ENCODE results near the gene MEGF11. TPM values are rescaled to one million over a fixed set of nuclear protein-coding genes. Genes with fewer than 3 reads are reported as not detected.

The MEGF11 gene
- total RNA-seq, 1 donor from 2014 or later = not detected

DNA sequence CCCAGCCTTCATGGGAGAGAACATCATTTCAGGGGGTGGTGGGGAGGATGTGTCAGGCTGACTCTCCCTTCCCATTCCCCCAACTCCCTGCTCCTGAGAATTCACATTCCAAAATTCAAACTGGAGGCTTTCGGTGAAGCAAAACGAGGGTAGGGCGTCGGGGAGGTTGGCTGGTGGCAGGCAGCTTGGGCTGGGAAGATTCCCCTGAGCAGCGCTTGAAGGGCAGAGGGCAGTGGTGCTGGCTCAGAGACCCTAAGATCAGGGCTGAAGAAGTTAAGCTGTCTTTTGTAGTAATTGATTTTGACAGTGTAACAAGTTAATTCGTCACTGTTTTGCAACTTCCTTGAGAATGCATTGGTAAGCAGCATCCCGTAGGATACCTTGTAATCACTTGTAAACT lies 196.5 kb downstream of the MEGF11 start:
- intact Hi-C loops (cut with DNase I) = no loop called here
- no peak for DNase-seq (ENCODE audit: low spot score)

DNA sequence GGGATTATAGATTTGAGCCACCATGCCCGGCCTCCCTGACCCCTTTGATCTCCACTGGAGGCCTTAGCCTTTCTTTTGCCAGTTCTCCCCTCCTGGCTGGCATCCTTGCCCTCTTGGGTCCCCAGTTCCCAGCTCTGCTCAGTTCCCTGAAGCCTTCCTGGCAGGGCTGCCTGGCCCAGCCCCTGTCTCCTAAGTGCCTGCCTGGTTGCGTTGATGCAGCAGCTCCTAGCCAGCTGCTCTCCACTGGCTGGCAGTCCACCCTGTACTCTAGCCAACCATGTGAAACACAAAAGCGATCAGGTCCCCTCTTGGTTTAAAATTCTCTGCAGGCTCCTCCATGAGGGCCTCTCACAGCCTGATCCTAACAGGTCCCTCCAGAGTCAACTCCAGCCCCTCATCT lies 199.6 kb downstream of the MEGF11 start:
- intact Hi-C loops (cut with DNase I) = no loop called here
- no peak for DNase-seq (ENCODE audit: low spot score)

DNA sequence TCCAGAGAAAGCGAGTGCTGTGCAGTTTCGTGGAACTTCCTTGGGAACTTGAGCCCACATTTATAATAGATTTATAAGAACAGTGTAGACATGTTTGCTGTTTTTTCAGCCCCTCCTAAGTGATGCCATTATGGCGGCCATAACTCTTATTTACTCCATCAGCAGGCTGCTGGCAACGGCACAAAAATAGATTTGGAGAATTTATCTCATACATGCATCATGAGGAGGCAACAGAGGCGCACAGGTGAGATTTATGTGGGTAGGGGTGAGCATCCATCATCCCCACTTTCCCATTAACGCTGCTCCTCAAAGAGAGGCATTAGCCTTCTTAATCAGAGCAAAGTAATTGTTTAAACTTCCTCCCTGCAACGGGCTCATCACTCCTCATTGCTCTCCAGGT lies 201.7 kb downstream of the MEGF11 start:
- no peak for DNase-seq (ENCODE audit: low spot score)
- intact Hi-C loops (cut with DNase I) = no loop called here

DNA sequence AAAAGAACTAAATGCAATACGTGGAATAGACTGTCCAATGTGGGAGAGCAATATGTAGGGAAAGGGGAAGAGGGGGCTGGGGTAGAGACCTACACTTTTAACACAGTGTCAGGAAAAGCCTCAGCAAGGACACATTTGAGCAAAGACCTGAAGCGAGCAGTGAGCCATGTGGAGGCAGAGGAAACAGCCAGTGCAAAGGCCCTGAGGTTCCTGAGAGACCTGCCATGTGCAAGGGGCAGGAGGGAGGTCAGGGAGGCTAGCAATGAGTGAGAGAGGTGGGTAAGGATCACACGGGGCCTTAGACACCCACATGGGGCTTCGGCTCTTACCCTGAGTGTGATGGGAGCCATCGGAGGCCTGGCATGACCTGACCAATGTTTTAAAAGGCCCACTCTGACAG lies 203.3 kb downstream of the MEGF11 start:
- intact Hi-C loops (cut with DNase I) = no loop called here
- no peak for DNase-seq (ENCODE audit: low spot score)

DNA sequence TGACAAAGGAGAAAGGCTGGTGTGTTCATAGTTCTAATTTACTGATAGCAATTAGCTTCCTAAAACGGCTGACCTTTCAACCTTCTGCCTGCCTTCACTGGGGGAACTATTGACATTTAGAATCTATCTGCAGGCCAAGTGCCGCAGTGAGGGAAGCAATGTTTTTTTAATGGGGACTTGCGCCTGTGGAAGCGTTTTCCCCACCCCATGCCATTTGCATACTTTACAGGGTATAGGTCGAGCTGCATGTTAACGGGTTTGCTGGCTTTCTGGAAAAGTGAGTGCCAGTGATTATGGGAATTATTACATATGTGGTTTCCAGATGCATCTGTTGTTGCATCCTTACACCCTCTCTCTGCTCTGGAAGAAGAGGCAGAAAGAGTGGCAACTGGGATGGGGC lies 204.2 kb downstream of the MEGF11 start:
- no peak for DNase-seq (ENCODE audit: low spot score)
- intact Hi-C loops (cut with DNase I) = no loop called here

DNA sequence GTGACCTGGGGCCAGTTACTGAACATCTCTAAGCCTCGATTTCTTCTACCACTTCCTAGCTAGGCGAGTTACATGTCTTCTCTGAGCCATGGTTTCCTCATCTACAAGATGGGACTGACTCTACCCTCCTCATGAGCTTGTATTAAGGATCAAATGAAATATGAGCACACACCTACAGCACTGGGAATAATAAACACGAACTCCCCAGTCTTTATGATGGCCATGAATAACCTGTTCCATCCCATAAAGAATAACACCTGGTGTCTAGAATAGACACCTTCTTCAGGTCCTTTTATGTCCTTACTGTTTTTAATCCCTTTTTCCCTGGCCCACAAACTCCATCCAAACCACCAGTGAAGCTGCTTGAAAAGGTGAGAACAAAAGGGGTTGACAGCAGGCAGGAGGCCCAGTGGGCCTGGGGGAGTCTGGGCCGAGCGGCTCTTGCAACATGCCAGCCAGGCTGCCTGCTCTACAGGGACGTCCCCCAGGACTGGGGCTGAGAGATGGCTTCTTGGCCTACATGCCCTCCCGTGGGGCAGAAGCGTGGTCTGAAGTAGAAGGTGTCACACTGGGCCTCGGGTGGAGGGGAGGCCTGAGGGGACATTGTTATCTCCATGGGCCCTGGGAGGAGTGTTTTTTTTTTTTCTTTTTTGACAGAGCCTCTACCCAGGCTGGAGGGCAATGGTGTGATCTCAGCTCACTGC lies 206.1 kb downstream of the MEGF11 start:
- intact Hi-C loops (cut with DNase I) = no loop called here
- no peak for DNase-seq (ENCODE audit: low spot score)

DNA sequence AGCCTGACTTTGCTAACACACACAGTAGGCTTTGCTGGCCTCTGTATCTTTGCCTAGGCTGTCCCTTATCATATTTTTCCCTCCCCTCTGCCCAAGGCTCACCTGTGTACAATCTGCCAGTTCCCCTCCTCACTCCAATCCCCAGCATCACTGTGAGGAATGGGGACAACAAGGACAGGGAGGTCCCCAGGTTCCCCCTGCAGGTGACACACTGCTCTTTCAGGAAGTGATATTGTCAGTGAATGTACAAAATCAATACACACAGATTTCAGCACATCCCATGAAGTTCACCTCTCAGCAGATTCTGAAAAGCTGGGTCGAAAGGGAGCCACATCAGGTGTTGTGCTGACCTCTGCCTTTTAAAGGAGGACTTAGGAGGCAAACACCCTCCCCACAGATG lies 206.8 kb downstream of the MEGF11 start:
- intact Hi-C loops (cut with DNase I) = no loop called here
- no peak for DNase-seq (ENCODE audit: low spot score)

DNA sequence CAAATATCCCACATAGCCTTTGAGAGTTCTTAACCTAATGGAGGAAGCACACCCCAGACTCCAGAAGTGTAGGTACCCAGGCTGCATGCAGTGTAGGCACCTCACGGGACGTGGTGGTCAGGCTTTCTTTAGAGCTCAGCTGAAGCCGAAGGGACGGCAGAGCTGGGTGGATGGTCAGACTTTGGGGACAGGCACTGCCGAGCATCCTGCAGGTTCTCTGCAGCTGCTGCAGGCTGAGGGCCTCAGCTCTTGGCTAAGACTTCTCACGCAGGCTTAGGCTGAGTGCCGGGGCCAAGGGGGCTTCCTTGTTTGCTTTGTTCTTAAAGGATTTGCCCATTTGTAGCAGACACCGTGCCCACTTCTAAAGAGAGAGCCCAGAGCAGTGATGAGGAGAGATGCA lies 207.2 kb downstream of the MEGF11 start:
- DNase-seq (ENCODE audit: low spot score) = no peak
- intact Hi-C loops (cut with DNase I) = no loop called here

DNA sequence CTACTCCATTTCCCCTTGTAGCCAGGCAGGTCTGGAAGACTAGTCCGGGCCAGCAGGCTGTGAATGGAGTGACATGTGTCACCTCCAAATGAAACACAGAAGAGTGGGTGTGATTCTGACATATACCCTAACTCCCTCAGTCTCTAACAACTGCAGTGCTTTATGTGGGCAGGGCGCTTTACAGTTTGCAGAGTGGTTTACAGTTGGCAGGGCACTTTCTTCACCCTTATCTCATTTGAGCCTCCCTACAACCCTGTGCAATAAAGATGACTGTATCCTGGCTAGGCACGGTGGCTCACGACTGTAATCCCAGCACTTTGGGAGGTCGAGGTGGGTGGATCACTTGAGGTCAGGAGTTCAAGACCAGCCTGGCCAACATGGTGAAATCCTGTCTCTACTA lies 208.0 kb downstream of the MEGF11 start:
- DNase-seq (ENCODE audit: low spot score) = no peak

DNA sequence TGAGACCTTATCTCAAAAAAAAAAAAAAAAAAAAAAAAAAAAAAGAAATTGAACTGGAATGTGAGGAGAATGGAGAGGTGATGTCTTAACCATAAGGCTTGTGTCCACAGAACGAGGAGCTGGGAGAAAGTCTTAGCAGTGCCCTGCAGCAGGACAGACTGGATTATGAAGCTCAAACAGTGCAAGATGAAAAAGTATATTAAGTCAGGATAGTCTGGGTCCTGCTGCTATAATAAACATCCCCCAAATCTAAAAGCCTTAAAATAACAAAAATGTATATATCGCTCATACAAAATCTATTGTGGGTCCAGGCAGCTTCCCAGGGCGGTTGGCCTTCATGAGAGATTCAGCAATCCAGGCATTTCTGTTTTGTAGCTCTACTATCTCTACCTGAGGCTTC lies 208.7 kb downstream of the MEGF11 start:
- intact Hi-C loops (cut with DNase I) = no loop called here
- no peak for DNase-seq (ENCODE audit: low spot score)

More for the DNA sequence above, 208.0 kb downstream of the MEGF11 start:
- intact Hi-C loops (cut with DNase I) = no loop called here

DNA sequence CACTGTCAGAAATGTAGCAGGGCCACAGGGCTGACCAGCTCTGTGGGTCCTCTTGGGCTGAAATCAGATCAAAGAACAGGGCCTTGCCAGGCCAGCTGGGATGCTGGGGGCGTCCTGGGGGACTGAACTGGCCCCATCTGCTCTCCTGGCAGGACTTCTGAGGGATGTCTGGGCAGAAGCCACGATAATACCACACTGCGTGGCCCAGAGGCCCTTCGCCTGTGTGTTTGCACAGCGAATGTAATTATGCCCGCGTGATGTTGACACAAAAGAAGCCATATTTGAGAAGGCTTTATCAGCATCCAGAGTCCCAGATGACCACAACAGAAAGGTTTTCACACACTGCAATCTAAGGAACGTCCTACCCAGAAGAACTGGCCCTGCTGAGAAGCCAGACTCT lies 210.3 kb downstream of the MEGF11 start:
- intact Hi-C loops (cut with DNase I) = no loop called here
- no peak for DNase-seq (ENCODE audit: low spot score)

DNA sequence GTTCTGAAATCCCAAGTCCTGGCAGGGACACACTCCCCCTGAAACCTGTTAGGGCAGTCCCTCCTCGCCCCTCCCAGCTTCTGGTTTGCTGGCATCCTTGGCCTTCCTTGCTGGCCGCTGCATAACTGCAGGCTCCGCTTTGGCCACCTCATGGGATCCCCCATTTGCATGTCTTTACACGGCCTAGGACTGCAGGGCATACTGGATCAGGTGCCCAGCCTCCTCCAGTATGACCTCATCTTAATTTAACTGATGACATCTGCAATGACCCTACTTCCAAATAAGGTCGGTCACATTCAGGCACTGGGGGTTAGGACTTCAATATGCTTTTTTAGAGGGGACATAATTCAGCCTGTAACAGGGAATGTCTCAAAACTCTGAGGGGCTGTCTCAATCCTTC lies 210.9 kb downstream of the MEGF11 start:
- intact Hi-C loops (cut with DNase I) = no loop called here
- no peak for DNase-seq (ENCODE audit: low spot score)

DNA sequence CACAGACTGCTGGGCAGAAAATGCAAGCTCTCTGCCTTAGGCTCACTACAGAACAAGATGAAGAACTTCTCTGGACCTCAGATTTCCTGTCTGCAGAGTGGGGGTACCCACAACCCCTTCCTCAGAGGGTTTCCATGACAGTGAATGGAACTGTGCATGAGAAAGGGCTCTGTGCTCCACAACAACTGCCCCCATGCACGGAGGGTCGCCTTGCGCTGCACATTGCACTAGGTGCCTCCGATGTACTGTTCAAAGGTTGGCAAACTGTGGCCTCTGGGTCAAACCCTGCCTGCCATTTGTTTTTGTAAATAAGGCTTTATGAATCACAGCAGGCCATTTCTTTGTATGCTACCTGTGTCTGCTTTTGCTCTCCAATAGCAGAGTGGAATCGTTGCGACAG lies 212.3 kb downstream of the MEGF11 start:
- intact Hi-C loops (cut with DNase I) = no loop called here
- no peak for DNase-seq (ENCODE audit: low spot score)

DNA sequence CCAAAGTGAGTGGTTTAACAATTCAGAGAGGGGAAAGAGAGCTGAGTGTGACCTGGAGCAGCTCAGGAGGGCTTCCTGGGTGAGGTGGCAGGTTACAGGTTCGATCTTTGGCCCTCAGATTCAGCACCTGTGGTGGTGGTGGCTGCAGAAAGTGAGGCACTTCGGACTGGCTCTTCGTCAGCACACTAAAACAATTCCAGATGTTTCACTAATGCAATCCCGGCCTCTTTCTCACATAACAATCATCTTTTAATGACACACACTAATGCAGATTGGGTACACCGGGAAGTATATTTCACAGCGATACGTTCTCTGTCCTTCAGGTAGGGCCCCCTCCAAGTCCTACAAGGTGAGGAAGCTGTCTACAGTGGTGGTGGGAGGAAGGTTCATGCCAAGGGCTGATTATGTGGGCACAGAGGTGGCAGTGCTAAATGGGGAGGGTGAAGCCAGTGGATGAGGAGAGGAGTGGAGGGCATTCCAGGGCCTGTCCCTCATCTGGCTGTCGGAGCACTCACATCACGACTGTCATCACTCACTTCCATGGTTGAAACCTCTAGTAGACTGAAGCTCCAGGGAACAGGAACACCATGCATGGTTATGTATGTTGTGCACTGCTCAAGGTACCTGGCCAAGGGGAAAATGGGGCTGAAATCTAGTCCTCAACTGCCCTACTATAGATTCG lies 213.2 kb downstream of the MEGF11 start:
- intact Hi-C loops (cut with DNase I) = no loop called here
- DNase-seq (ENCODE audit: low spot score) = no peak

DNA sequence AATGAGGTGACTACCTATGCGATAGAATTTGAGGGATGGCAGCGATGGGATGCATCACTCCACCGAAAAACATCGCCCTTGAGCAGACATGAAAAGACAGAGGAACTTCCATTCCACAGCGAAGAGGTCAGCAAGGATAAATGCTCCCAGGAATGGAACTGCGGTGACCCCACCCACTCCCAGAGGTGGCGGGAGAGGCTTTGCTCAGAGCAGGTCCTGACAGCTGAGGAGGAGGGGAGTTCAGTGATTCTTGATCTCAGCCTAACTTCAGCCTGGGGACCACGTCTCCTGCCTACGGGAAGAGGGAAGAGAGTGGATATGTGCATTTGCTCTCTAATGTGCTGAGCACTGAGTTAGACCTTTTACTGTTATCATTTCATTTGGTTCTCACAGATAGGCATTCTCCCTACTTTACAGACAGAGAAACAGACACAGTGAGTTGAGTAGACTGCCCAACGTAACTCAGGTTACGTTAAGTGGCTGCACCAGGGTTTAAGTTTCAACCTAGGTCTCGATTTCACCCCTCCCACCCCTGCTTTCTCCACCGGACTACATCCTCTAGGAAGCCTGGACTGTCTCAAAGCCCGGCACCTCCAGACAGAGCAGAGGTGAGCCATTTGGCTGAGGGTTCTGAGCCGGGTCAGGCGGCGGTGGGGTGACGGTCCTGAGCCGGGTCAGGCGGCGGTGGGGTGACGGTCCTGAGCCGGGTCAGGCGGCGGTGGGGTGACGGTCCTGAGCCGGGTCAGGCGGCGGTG lies 214.3 kb downstream of the MEGF11 start:
- DNase-seq (ENCODE audit: low spot score) = no peak
- intact Hi-C loops (cut with DNase I) = no loop called here

DNA sequence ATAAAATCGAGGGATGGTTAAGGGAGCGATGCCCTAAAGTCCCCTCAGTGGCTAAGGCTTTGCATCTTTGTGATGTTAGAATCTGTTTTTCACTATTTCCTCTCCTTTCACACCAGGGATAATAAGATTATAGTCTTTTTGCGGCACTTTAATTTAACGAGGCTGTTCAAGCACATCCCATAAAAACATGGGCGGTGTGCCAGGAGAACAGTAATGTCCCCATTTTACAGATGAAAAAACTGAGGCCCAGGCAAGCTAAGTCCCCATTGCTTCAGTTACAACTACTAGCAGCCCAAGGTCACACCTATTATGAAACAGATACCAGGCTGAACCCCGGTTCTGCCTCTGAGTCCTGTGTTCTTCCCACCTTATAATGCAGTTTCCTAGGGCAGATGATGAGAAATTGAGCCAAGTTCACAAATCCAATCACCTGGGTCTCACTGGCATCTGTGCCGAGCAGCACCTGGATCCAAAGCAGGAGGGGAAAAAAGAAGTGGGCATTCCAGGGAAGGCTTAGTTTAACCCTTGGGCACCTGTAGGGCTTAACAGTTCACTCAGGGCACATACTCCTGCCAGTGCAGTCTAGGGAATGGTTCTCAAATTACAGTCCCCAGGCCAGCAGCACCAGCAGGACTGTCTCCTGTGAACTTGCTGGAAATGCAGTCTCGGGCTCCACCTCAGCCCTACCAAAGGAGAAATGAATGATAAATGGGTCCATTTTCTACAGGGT lies 215.0 kb downstream of the MEGF11 start:
- no peak for DNase-seq (ENCODE audit: low spot score)
- intact Hi-C loops (cut with DNase I) = no loop called here

DNA sequence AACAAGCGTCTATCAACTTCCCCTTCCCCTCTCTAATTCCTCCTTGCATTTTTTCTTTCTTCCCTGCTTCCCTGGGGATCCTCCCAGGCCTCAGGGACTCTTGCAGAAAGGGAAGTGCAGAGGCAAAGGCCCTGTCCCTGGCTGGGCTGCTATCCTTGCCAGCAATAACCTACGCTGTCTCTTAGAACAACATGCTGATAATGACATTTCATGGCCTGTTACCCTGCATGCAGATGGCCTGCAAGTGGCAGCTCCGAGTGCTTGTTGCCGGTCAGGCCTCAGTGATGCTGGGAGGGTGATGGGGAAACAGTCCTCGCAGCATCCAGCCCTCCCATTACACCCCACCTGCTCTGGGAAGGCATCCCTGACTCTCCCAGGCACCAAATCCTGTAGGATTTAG lies 216.7 kb downstream of the MEGF11 start:
- intact Hi-C loops (cut with DNase I) = no loop called here
- DNase-seq (ENCODE audit: low spot score) = no peak

DNA sequence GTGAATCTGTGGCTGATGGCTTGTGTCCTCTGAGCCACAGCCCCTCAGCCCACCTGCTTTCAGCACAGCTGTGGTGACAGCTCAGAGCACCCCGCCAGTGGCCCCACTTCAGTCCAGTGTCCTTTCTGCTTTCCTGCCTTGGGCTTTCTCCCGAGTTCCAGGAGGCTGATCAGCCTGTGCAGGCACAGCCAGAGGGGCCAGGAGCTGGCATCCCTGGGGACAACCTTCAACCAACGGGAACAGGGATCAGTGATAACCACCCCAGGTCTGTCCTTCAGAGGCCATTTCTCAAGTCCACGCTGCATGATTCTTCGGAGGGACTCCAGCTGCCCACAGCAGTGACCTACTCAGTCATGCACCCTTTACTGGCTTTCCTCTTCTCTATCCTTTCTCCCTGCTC lies 217.6 kb downstream of the MEGF11 start:
- intact Hi-C loops (cut with DNase I) = no loop called here
- DNase-seq (ENCODE audit: low spot score) = no peak

DNA sequence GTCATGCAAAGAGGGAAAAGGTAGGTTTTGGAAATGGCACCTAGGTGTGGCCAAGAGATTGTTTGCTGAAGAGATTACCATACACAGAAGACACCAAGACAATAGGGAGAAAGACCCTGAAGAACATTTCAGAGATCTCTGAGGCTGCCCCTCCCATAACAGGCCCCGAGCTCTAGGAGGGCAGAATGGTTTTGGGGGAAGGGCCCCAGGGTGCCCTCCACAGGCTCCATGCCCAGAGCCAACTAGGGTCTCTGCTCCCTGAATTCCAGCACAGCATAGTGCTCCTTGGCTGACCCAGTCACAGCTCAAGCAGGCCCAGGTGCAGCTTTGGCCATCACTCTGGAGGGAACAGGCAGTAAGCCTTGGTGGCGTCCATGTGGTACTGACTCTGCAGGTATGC lies 220.4 kb downstream of the MEGF11 start:
- no peak for DNase-seq (ENCODE audit: low spot score)
- intact Hi-C loops (cut with DNase I) = no loop called here

DNA sequence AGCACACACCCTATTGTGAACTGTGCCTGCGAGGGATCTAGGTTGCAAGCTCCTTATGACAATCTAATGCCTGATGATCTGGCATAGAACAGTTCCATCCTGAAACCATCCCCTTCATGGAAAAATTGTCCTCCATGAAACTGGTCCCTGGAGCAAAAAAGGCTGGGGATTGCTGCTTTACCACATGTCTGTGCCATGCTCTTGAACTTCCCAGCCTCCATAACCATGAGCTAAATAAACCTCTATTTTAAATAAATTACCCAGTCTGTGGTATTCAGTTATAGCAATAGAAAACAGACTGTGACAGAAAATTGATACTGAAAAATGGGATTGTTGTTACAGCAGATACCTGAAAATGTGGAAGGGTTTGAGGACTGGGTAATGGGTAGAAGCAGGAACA lies 221.5 kb downstream of the MEGF11 start:
- intact Hi-C loops (cut with DNase I) = no loop called here
- DNase-seq (ENCODE audit: low spot score) = no peak

All from cardiac septum (tissue), 1 donor.